Neural progenitor cell (in vitro differentiated cells): ENCODE data around the gene CLDN10. TPM values are rescaled to one million over a fixed set of nuclear protein-coding genes. Genes with fewer than 3 reads are reported as not detected.

Experiments used
- DNase-seq: peaks from one replicate; pipeline ENCODE4 v3.0.0-alpha.2; 2016; ENCODE audit warnings: low spot score
- H2AFZ ChIP-seq: fragments of 200-600 bp; sonication (generic); replicated peaks from 2 replicates; pipeline ENCODE4 v1.6.1; 2016; ENCODE audit warnings: antibody characterized with exemption
- H3F3A ChIP-seq: fragments of 200-600 bp; sonication (generic); 2 replicates; pipeline ENCODE4 v1.6.1; 2016; ENCODE audit warnings: antibody characterized with exemption, low read depth
- H3K27ac ChIP-seq: fragments of 200-600 bp; sonication (generic); 2 replicates; pipeline ENCODE4 v1.5.1; 2016; ENCODE audit warnings: mild to moderate bottlenecking
- H3K27me3 ChIP-seq: fragments of 200-600 bp; sonication (generic); 2 replicates; pipeline ENCODE4 v1.6.1; 2016; ENCODE audit warnings: mild to moderate bottlenecking, moderate library complexity
- H3K36me3 ChIP-seq: fragments of 200-600 bp; sonication (generic); 2 replicates; pipeline ENCODE4 v1.5.1; 2016
- H3K4me1 ChIP-seq: fragments of 200-600 bp; sonication (generic); 2 replicates; pipeline ENCODE4 v1.6.1; 2016; ENCODE audit warnings: mixed run types
- H3K4me2 ChIP-seq: fragments of 200-600 bp; sonication (generic); 2 replicates; pipeline ENCODE4 v1.6.1; 2016
- H3K4me3 ChIP-seq: fragments of 200-600 bp; sonication (generic); 2 replicates; pipeline ENCODE4 v1.5.1; 2016
- H3K79me2 ChIP-seq: fragments of 200-600 bp; sonication (generic); 2 replicates; pipeline ENCODE4 v1.6.1; 2016; ENCODE audit warnings: low read depth
- H3K9ac ChIP-seq: fragments of 200-600 bp; sonication (generic); 2 replicates; pipeline ENCODE4 v1.6.1; 2016
- H3K9me3 ChIP-seq: fragments of 200-600 bp; sonication (generic); 2 replicates; pipeline ENCODE4 v1.5.1; 2016; ENCODE audit warnings: low read depth
- H4K20me1 ChIP-seq: fragments of 200-600 bp; sonication (generic); 2 replicates; pipeline ENCODE4 v1.6.1; 2016; ENCODE audit warnings: low read depth
- H3K27ac Mint-ChIP-seq: 3 replicates; pipeline ENCODE4 v1.8.0; 2021; ENCODE audit warnings: mixed read lengths
- H3K27me3 Mint-ChIP-seq: 2 replicates; pipeline ENCODE4 v1.8.0; 2022; ENCODE audit warnings: low read depth, mild to moderate bottlenecking, inconsistent platforms, moderate library complexity, mixed read lengths; ENCODE audit not compliant: insufficient read depth
- H3K36me3 Mint-ChIP-seq: 3 replicates; pipeline ENCODE4 v1.8.0; 2021; ENCODE audit warnings: mixed read lengths
- H3K4me1 Mint-ChIP-seq: 3 replicates; pipeline ENCODE4 v1.8.0; 2021; ENCODE audit warnings: mixed read lengths
- H3K4me3 Mint-ChIP-seq: 3 replicates; pipeline ENCODE4 v1.8.0; 2021; ENCODE audit warnings: mild to moderate bottlenecking, moderate library complexity, mixed read lengths
- H3K9me3 Mint-ChIP-seq: 3 replicates; pipeline ENCODE4 v1.8.0; 2020; ENCODE audit warnings: mixed read lengths
- CTCF ChIP-seq: fragments of 200-600 bp; sonication (generic); IDR thresholded peaks from 2 replicates; pipeline ENCODE4 v1.5.1; 2017; ENCODE audit warnings: antibody characterized with exemption, mild to moderate bottlenecking
- EZH2 ChIP-seq: fragments of 200-600 bp; sonication (generic); IDR thresholded peaks from 2 replicates; pipeline ENCODE4 v1.6.1; 2017; ENCODE audit warnings: antibody characterized with exemption, mild to moderate bottlenecking, moderate library complexity
- EZH2phosphoT487 ChIP-seq: fragments of 200-600 bp; sonication (generic); IDR thresholded peaks from 2 replicates; pipeline ENCODE4 v1.6.1; 2017; ENCODE audit warnings: antibody characterized with exemption
- total RNA-seq: library from RNA; depleted of rRNA; stranded (reverse); fragments of >200 nt; gene quantifications from 2 replicates; pipeline ENCODE4 v1.2.3, GENCODE V29; 2015; ENCODE audit warnings: low replicate concordance

CLDN10 gene
- total RNA-seq, 1 donor from 2014 or later, result 25.5 TPM

DNA sequence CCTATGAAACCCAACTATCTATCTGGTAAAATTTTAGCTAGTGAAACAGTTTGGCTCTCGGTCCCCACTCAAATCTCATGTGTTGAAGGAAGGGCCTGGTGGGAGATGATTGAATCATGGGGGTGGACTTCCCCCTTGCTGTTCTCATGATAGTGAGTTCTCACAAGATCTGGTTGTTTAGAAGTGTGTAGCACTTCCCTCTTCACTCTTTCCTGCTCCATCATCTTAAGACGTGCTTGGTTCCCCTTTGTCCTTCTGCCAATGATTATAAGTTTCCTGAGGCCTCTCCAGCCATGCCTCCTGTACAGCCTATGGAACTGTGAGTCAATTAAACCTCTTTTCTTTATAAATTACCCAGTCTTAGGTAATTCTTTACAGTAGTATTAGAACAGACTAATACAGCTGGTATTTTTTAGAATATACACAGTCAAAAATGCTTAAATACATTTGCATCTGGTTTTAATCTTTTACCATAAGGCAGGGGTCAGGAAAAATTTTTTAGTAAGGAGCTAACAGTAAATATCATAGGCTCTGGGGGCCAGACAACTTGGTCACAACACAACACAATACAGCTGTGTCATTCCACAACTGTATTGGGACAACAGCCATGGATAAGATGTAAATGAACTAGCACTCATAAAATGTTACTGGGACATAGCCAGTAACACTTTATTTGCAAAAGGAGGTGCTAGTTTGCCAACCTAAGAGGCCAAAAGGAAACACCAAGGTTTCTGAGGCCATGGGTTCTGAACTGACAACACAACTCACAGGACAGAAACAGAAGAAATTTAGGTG lies 67.7 kb downstream of the CLDN10 start:
- no peaks in the 10 kb centered on the region for H3K27me3 Mint-ChIP-seq
- H3K4me1 Mint-ChIP-seq, result no peaks in the 10 kb centered on the region
- Histone ChIP-seq H3K9ac (no peak overlapping the region), H3K4me1 (no peaks in the 10 kb centered on the region), H3F3A (peaks cover 8% of the 10 kb centered on the region), H3K79me2 (no peaks in the 10 kb centered on the region), H3K27ac (no peak overlapping the region), H3K4me3 (no peak overlapping the region), H3K4me2 (no peak overlapping the region), H4K20me1 (peaks cover 8% of the 10 kb centered on the region), H2AFZ (no peak overlapping the region), H3K36me3 (peaks cover 5% of the 10 kb centered on the region), H3K27me3 (no peaks in the 10 kb centered on the region), H3K9me3 (no peaks in the 10 kb centered on the region)
- DNase-seq, result no peak
- H3K27ac Mint-ChIP-seq, result no peak overlapping the region
- H3K36me3 Mint-ChIP-seq, result peaks cover 52% of the 10 kb centered on the region
- no peaks in the 10 kb centered on the region for H3K9me3 Mint-ChIP-seq
- no peak overlapping the region for H3K4me3 Mint-ChIP-seq
- TF ChIP-seq CTCF (no peak), EZH2 (no peak)

GRCh38 chr13:95620825-95621498 lies 68.4 kb downstream of the CLDN10 start:
- Histone ChIP-seq H2AFZ (no peak overlapping the region), H3K9me3 (no peaks in the 10 kb centered on the region), H3K4me2 (no peak overlapping the region), H3K36me3 (peaks cover 5% of the 10 kb centered on the region), H3K27me3 (no peaks in the 10 kb centered on the region), H3K27ac (no peak overlapping the region), H3K4me3 (no peak overlapping the region), H3K79me2 (no peaks in the 10 kb centered on the region), H3F3A (peaks cover 8% of the 10 kb centered on the region), H4K20me1 (peaks cover 10% of the 10 kb centered on the region), H3K4me1 (no peaks in the 10 kb centered on the region), H3K9ac (no peak overlapping the region)
- DNase-seq, result no peak
- TF ChIP-seq EZH2phosphoT487, result no peak
- no peak for TF ChIP-seq CTCF
- TF ChIP-seq EZH2, result no peak
- Mint-ChIP-seq H3K27ac (no peak overlapping the region), H3K27me3 (no peaks in the 10 kb centered on the region), H3K36me3 (peaks cover 55% of the 10 kb centered on the region), H3K9me3 (no peaks in the 10 kb centered on the region), H3K4me1 (no peaks in the 10 kb centered on the region), H3K4me3 (no peak overlapping the region)

GRCh38 chr13:95623141-95623540 lies 70.6 kb downstream of the CLDN10 start:
- Histone ChIP-seq H3K4me3 (no peak overlapping the region), H3K4me2 (no peak overlapping the region), H3K9me3 (no peaks in the 10 kb centered on the region), H3K4me1 (no peaks in the 10 kb centered on the region), H2AFZ (no peak overlapping the region), H3K27me3 (no peaks in the 10 kb centered on the region), H3F3A (peaks cover 8% of the 10 kb centered on the region), H3K36me3 (peaks cover 10% of the 10 kb centered on the region), H4K20me1 (peaks cover 17% of the 10 kb centered on the region), H3K9ac (no peak overlapping the region), H3K27ac (no peak overlapping the region), H3K79me2 (no peaks in the 10 kb centered on the region)
- H3K4me3 Mint-ChIP-seq, result no peak overlapping the region
- H3K27me3 Mint-ChIP-seq, result no peaks in the 10 kb centered on the region
- DNase-seq, result no peak
- H3K4me1 Mint-ChIP-seq, result no peaks in the 10 kb centered on the region
- no peak for TF ChIP-seq EZH2phosphoT487
- TF ChIP-seq CTCF, result no peak
- no peak for TF ChIP-seq EZH2
- H3K9me3 Mint-ChIP-seq, result peaks cover 10% of the 10 kb centered on the region
- H3K36me3 Mint-ChIP-seq, result peaks cover 63% of the 10 kb centered on the region
- no peak overlapping the region for H3K27ac Mint-ChIP-seq
